GM19099 (cell line): Measurements from ENCODE around the gene PRKACB.

ENCODE experiments used
- POLR2A ChIP-seq: IDR thresholded peaks from 3 replicates; pipeline ENCODE4 v1.6.1; 2011; ENCODE audit warnings: low read depth; ENCODE audit not compliant: insufficient read length; ENCODE audit errors: extremely low read depth

The PRKACB gene

DNA sequence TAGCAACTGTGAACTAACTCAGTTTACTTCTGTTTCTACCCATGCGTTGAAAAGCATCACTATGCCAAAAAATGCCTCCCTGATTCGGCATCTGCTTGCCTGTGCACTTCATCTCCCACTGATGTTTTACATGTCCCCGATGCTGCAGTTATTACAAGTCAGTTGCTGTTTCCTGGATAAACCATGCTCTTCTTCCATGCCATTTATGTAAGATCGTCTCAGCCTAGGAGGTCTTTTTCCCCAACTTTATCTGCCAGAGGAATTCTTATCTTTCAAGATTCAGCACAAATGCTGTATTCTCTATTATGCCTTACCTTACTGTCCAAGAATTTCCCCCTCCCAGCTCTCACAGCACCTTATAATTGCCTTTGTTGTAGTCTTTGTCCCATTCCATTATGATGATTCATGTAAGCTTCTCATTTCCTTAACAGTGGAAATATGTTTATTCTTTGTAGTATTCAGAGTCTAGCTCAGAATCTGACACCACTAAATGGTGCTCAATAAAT, 30.0 kb downstream of the PRKACB start:
- TF ChIP-seq POLR2A = no peak

DNA sequence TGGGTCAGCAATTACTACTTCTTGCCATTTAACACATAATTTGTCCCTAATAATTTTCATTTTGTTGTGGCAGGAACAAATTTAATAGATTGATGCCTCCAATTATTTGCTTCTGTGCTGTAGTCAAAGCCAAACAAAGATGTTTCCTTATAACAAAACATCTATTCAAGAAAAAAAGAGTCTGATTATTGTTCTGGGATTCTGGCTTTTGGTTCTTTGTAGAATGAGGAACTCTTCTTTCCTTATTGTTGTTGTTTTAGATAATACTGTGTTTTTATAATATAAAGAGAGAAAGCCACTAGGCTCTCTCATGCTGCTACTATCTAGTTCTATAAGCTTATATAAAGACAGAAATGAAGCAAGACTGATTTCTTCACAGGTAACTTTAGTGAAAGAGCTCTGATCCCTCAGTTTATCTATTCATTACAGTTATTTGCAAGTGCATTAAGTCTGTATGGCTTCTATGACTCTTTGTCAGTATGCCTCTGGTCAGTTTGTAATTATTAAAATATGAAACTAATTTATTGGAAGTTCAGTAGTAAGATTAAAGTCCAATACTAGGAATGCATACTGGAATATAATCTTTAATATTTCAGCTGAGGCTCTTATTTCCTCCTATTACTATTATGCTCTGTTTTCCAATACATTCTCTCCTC, 37.4 kb downstream of the PRKACB start:
- TF ChIP-seq POLR2A = no peak

DNA sequence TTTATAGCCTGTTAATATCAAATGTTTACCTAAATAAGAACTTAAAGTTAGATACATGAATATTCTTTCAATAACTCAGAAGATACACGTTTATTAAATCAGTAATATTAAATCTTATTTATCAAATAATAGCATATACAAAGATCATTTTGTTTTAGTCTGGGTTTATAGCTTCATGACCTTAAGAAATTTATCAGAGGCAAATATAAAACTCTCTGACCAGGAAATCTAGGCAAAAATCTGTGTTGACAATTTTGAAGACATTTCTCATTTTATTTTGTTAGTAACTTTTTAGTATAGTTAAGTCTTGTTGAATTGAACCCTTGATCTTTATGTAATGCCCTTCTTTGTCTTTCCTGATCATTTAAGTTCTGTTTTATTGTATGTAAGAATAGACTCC, 46.4 kb downstream of the PRKACB start:
- TF ChIP-seq POLR2A = no peak

DNA sequence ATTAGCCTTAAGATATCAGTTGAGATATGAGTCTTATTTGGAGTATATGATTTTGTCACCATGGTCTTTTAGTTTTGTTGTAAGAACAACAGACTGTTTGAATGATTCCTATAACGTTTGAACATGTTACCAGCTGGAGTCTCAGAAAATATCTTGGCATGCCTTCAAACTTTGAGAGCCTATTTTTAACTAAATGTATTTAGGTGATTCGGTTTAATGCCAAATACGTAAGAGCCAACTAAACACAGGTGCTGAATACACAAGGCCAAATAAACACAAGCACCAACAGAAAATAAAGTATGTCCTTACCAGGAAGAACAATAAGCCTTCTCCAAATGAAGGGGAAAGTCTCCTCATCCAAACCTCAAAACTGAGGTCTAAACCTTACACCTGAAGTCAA, 48.6 kb downstream of the PRKACB start:
- no peak for TF ChIP-seq POLR2A

DNA sequence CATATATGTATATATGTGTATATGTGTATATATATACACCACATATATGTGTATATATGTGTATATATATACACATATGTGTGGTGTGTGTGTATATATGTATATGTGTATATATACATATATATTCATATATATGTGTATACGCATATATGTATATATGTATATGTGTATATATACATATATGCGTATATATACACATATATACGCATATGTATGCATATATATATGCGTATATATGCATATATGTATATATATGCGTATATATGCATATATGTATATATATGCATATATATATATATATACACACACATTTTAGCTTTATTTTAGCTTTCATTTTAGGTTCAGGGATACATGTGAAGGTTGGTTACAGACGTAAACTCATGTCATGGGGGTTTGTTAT, 54.8 kb downstream of the PRKACB start:
- TF ChIP-seq POLR2A = no peak

DNA sequence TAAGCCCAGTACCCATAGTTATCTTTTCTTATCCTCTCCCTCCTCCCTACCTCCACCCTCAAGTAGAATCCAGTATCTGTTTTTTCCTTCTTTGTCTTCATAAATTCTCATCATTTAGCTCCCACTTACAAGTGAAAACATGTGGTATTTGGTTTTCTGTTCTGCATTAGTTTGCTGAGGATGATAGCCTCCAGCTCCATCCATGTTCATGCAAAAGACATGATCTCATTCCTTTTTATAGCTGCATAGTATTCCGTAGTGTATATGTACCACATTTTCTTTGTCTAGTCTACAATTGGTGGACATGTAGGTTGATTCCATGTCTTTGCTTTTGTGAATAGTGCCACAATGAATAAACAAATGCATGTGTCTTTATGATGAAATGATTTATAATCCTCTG, 55.2 kb downstream of the PRKACB start:
- TF ChIP-seq POLR2A = no peak

DNA sequence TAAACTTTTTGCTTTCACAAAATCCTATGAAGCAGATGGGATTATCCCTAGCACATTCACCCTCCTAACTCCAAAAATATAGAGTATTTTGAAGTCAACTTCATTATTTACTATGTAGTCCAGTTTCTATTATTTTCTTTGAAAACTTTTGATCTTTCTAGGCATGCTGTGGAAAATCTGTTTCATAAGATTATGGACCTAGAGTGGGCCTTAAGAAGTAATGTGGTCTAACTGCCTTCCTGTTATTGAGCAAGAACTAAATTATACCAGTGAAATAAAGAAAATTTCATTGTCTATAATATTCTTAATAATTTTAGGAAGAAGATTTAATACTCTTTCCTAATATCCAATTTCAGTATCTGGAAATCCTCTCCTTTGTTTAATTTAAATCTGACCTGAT, 58.1 kb downstream of the PRKACB start:
- TF ChIP-seq POLR2A = no peak

DNA sequence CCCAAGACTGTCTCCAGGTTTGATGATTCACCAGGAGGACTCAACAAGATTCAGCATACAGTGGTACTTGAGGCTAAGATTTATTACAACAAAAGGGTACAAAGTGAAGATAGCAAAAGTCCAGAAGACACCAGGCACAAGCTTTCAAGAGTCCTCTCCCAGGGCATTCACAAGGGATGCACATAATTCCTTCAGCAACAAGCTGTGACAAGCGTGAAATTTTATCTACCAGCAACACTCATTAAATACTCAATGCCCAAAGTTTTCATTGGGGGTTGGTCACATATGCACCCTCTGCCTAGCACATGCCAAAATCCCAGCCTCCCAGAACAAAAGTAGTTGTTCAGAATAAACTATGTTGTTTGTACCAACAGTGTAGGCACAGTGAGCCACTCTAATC, 62.3 kb downstream of the PRKACB start:
- no peak for TF ChIP-seq POLR2A

DNA sequence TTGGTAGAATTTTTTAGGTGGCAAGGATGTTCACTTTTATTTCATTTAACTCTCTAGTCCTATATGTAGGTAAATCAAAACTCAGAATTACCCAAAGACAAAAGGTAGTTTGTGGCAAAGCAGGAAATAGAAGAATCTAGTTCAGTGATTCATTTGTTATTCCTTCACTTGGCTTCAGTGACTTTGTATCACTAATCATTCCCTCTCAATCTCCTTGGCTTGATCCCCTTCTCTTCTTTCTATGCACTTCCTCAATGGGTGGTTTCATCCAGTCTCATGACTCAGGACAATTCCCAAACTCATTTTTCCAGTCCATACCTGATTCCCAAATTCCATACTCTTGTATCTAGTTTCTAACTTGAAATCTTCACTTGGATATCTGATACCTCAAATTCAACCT, 64.9 kb downstream of the PRKACB start:
- TF ChIP-seq POLR2A = no peak

DNA sequence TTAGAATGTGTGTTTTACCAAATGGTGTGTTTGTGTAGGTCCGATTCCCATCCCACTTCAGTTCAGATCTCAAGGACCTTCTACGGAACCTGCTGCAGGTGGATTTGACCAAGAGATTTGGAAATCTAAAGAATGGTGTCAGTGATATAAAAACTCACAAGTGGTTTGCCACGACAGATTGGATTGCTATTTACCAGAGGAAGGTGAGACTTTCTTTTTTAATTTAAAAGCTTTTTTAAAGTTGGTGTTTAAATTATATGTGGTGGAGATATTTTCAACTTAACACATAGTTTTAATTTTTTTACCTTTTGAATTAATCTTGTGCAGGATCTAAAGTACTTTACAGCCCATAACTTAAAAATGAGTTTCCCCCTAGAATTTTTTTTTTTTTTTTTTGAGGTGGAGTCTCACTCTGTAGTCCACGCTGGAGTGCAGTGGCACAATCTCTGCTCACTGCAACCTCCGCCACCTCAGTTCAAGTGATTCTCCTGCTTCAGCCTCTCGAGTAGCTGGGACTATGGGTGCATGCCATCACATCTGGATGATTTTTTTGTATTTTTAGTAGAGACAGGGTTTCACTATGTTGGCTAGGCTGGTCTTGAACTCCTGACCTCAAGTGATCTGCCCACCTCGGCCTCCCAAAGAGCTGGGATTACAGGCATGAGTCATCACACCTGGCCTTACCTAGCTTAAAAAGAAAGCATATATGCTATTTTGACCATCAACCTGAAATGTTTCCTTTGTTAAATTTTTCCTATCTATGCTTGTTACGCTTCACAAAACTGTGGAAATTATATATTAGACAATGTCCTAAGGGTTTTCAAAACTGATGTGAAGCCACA, 70.3 kb downstream of the PRKACB start:
- no peak for TF ChIP-seq POLR2A

DNA sequence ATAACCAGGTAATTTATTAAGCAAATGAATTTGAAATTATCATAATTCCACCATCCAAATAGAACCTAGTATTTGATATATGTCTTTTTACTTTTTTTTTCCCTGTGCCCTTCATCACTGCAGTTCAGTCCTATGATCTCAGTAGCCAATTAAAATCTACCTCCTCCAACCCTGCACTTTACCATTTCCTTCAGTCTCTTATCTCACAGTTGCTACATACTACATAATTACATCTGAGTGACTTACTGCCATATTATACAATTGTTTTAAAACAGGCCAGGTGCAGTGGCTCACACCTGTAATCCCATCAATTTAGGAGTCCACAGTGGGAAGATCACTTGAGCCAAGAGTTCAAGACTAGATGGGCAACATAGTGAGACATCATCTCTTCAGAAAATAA, 73.2 kb downstream of the PRKACB start:
- TF ChIP-seq POLR2A = no peak

DNA sequence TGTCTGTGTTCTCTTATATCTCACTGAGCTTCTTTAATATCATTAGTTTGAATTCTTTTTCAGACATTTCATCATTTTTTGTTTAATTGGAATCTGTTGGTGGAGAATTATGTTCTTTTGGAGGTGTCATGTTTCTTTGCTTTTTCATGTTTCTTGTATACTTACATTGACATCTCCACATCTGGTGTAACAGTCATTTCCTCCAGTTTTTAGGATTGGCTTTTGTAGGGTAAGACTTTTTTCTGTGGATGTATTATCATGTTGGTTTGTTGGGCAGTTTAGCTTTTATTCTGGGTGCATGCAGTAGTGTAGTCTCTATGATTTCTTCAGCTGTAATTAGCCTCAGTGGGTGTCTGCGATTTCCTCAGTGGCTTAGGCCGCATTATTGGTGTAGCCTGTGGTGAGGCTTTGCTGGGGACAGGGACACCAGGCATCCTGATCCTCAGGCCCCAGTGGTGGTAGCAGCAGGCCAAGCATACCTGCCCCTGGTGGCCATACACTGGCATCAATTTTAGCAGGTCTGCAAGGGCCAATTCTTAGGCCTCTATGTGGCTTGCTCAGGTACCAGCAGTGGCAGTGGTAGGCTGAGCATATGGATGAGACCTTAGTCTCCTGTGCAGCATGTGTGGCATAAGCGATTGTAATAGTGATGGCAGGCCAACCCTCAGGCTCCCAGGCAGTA, 79.8 kb downstream of the PRKACB start:
- no peak for TF ChIP-seq POLR2A

DNA sequence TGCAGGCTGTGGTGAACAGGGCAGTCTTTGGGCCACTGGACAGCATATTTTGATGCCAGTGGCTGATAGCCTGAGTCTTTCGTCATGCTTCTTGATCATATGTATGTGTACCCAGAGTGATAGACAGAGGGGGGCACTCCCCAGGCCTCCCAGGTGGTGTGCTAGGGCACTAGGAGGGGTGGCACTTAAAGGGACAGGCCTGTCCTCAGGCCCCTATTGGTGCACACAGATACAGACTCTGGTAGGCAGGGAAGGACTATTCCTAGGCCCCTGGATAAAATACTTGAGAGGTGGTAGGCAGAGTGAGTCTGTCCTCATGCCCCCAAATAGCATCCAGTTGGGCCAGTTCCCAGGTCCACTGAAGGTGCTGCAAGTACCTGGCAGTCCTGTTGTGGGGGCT, 80.8 kb downstream of the PRKACB start:
- TF ChIP-seq POLR2A = no peak

DNA sequence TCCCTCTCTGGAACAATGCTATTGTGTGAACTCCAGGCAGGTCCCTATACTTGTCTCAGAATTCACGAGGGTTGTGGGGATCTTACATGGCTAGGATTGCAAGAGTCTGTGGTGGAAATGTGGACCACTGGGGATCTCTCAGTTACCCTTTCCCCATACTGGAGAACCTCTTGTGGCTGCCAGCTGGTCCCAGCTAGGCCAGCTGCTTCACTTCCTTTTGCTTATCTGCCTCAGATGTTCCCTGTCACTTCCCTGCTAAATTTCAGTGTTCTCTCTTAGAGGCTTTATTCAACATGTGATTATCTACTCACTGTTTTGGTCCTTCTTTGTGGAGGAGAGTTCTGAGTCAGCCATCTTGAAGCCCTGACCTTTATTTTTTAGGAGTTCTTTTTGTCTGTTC, 81.6 kb downstream of the PRKACB start:
- no peak for TF ChIP-seq POLR2A

DNA sequence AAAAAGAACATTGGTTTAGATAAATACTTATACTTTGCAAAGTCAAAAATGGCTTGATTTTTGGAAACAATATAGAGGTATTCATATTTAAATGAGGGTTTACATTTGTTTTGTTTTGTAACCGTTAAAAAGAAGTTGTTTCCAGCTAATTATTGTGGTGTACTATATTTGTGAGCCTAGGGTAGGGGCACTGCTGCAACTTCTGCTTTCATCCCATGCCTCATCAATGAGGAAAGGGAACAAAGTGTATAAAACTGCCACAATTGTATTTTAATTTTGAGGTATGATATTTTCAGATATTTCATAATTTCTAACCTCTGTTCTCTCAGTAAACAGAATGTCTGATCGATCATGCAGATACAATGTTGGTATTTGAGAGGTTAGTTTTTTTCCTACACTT, 92.2 kb downstream of the PRKACB start:
- TF ChIP-seq POLR2A = no peak

DNA sequence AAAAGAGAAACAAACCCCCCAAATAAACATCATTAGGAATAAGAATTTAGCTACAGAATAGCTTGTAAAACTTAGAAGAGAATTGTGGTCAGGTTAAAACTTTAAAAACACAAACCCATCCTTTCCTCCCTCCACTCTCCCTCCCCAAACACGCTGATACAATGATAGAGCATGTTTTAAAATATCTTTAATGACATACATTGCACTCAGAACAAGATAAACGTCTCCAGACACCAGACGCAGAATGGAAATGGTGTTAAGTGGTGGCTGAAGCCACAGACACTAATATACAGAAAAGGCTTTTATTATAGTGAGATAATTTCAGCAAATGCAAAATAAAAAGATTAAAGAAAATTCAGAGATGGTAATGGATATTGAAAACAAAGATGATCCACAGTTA, 98.6 kb downstream of the PRKACB start:
- TF ChIP-seq POLR2A = no peak
